ENCODE results near the gene CLIP2. TPM values are rescaled to one million over a fixed set of nuclear protein-coding genes. Genes with fewer than 3 reads are reported as not detected.
"Not testable (repeated sequence)": the region's sequence is repeated elsewhere in the genome, so short reads cannot be mapped to it uniquely, and the experiment has no call there.

CLIP2 gene
- total RNA-seq, 2 experiments from 2014 or later, result 2.4 to 2.7 TPM

GRCh38 chr7:74306004-74306729 is 17.0 kb downstream of the CLIP2 start:
- intact Hi-C loops (cut with micrococcal nuclease), result no loop called here
- CTCF ChIA-PET, result interaction anchor here (1.3 kb wide), 1 partner anchor 94 kb away, joined by 5 read pairs; no protein-coding TSS in a partner anchor

DNA sequence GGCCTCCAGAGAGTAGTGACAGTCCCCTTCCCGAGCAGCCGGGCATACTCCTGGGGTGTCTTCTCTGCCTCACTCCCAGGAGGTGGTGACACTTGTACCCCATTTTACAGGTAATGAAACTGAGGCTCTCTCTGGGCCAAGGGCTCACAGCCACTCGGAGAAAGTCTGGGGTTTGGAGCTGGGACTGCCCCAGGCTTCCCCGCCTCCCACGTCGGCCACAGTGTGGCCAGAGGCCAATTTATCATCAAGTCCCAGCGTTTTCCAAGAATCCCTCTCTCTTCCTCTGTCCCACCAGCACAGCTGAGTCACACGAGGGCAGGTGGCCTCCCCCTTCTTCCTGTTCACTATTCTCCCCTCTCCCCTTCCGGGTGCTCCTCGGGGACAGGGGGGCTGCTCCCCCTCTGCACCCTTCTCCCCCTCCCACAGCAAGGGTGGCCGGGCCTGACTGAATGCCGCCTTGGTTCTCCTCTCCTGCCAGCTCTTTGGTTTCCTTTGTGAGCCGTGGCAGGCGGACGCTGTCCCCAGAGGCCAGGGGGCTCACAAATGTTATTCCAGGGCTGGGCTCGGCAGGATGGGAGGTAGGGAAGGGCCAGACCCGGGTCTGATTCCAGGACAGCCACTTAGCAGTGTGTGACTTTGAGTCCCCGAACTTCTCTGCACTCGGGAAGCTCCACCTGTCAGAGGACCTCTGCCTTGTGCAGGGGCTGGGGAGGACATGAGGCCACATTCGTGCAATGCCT is 17.7 kb downstream of the CLIP2 start:
- POLR2A ChIA-PET, result no interaction called here
- peak; percentile 37 for DNase-seq
- Mint-ChIP-seq H3K27me3 (peaks cover 15% of the 10 kb centered on the region), H3K4me3 (no peak overlapping the region), H3K9me3 (peaks cover 4% of the 10 kb centered on the region), H3K4me1 (ENCODE audit: low read depth) (peaks cover 16% of the 10 kb centered on the region), H3K36me3 (peaks cover 2% of the 10 kb centered on the region), H3K27ac (no peak overlapping the region)
- CTCF ChIA-PET, result interaction anchor here (0.9 to 1.3 kb wide), 2 partner anchors 94 to 100 kb away, joined by 3 to 5 read pairs; no protein-coding TSS in a partner anchor
- intact Hi-C loops (cut with micrococcal nuclease), result no loop called here

More at GRCh38 chr7:74306004-74306729, 17.0 kb downstream of the CLIP2 start:
- peaks cover 1% of the 10 kb centered on the region for H3K36me3 Mint-ChIP-seq
- no peak for DNase-seq
- no peak overlapping the region for H3K27ac Mint-ChIP-seq
- H3K4me1 Mint-ChIP-seq (ENCODE audit: low read depth), result peaks cover 12% of the 10 kb centered on the region
- H3K9me3 Mint-ChIP-seq, result peaks cover 1% of the 10 kb centered on the region
- peaks cover 15% of the 10 kb centered on the region for H3K27me3 Mint-ChIP-seq
- POLR2A ChIA-PET, result no interaction called here
- H3K4me3 Mint-ChIP-seq, result no peak overlapping the region

- ChIA-PET CTCF (interaction anchor here (0.9 to 1.3 kb wide), 2 partner anchors 93 to 101 kb away, joined by 3 to 5 read pairs; no protein-coding TSS in a partner anchor), POLR2A (no interaction called here)
- Mint-ChIP-seq H3K27me3 (peaks cover 15% of the 10 kb centered on the region), H3K4me3 (no peak overlapping the region), H3K4me1 (ENCODE audit: low read depth) (peaks cover 16% of the 10 kb centered on the region), H3K9me3 (peaks cover 4% of the 10 kb centered on the region), H3K27ac (no peak overlapping the region), H3K36me3 (peaks cover 2% of the 10 kb centered on the region)
- intact Hi-C loops (cut with micrococcal nuclease), result no loop called here
- DNase-seq, result no peak
These were observed 18.7 kb downstream of the CLIP2 start for GRCh38 chr7:74307738-74308505.

DNA sequence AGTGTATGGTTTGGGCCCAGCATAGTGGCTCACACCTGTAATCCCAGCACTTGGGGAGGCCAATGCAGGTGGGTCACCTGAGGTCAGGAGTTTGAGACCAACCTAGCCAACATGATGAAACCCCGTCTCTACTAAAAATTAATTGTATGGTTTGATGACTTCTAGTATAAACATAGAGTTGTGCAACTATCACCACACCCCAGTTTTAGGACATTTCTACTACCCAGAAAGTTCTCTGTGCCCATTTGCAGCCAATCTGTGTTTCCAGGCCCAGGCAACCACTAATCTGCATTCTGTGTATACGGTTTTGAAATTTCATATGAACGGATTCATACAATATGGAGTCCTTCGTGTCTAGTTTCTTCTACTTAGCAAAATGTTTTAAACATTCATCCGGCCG is 20.0 kb downstream of the CLIP2 start:
- peaks cover 15% of the 10 kb centered on the region for H3K27me3 Mint-ChIP-seq
- no peak overlapping the region for H3K4me3 Mint-ChIP-seq
- H3K9me3 Mint-ChIP-seq, result peaks cover 4% of the 10 kb centered on the region
- ChIA-PET CTCF (no interaction called here), POLR2A (no interaction called here)
- H3K27ac Mint-ChIP-seq, result no peak overlapping the region
- H3K4me1 Mint-ChIP-seq (ENCODE audit: low read depth), result peaks cover 16% of the 10 kb centered on the region
- peaks cover 2% of the 10 kb centered on the region for H3K36me3 Mint-ChIP-seq
- intact Hi-C loops (cut with micrococcal nuclease), result no loop called here
- DNase-seq, result no peak

GRCh38 chr7:74311305-74311744 is 22.1 kb downstream of the CLIP2 start:
- Mint-ChIP-seq H3K9me3 (peaks cover 4% of the 10 kb centered on the region), H3K4me1 (ENCODE audit: low read depth) (peaks cover 15% of the 10 kb centered on the region), H3K27ac (no peak overlapping the region), H3K36me3 (peaks cover 2% of the 10 kb centered on the region), H3K4me3 (no peak overlapping the region), H3K27me3 (peaks cover 12% of the 10 kb centered on the region)
- intact Hi-C loops (cut with micrococcal nuclease), result no loop called here
- DNase-seq, result no peak
- CTCF ChIA-PET, result no interaction called here
- POLR2A ChIA-PET, result no interaction called here

GRCh38 chr7:74312418-74313028 is 23.3 kb downstream of the CLIP2 start:
- no peak overlapping the region for H3K4me3 Mint-ChIP-seq
- peak; percentile 45 for DNase-seq
- peaks cover 5% of the 10 kb centered on the region for H3K4me1 Mint-ChIP-seq (ENCODE audit: low read depth)
- ChIA-PET CTCF (interaction anchor here (0.7 to 0.9 kb wide), 2 partner anchors 106 to 233 kb away, joined by 3 to 5 read pairs; no protein-coding TSS in a partner anchor), POLR2A (no interaction called here)
- peaks cover 4% of the 10 kb centered on the region for H3K9me3 Mint-ChIP-seq
- peaks cover 5% of the 10 kb centered on the region for H3K27me3 Mint-ChIP-seq
- intact Hi-C loops (cut with micrococcal nuclease), result no loop called here
- H3K36me3 Mint-ChIP-seq, result peaks cover 2% of the 10 kb centered on the region
- no peak overlapping the region for H3K27ac Mint-ChIP-seq

DNA sequence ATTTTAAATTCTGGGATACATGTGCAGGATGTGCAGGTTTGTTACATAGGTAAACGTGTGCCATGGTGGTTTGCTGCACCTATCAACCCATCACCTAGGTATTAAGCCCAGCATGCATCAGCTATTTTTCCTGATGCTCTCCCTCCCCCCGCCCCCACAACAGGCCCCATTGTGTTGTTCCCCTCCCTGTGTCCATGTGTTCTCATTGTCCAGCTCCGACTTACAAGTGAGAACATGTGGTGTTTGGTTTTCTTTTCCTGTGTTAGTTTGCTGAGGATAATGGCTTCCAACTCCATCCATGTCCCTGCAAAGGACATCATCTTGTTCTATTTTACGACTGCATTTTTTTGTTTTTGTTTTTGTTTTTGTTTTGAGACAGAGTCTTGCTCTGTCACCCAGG is 26.7 kb downstream of the CLIP2 start:
- DNase-seq; H3K4me3 Mint-ChIP-seq; H3K9me3 Mint-ChIP-seq; intact Hi-C loops (cut with micrococcal nuclease); H3K36me3 Mint-ChIP-seq; POLR2A ChIA-PET; H3K27me3 Mint-ChIP-seq; H3K27ac Mint-ChIP-seq: not testable (repeated sequence)
- CTCF ChIA-PET, result interaction anchor here (2.8 kb wide), 1 partner anchor 85 kb away, joined by 7 read pairs; no protein-coding TSS in a partner anchor
- peaks cover 11% of the 10 kb centered on the region for H3K4me1 Mint-ChIP-seq (ENCODE audit: low read depth)

- ChIA-PET POLR2A (no interaction called here), CTCF (interaction anchor here (2.8 kb wide), 1 partner anchor 83 kb away, joined by 7 read pairs; no protein-coding TSS in a partner anchor)
- no peaks in the 10 kb centered on the region for H3K27me3 Mint-ChIP-seq
- H3K9me3 Mint-ChIP-seq, result no peaks in the 10 kb centered on the region
- no peak overlapping the region for H3K27ac Mint-ChIP-seq
- intact Hi-C loops (cut with micrococcal nuclease), result no loop called here
- no peak for DNase-seq
- no peaks in the 10 kb centered on the region for H3K36me3 Mint-ChIP-seq
- peaks cover 5% of the 10 kb centered on the region for H3K4me1 Mint-ChIP-seq (ENCODE audit: low read depth)
- no peak overlapping the region for H3K4me3 Mint-ChIP-seq
These were observed 28.1 kb downstream of the CLIP2 start for GRCh38 chr7:74317146-74317782.

DNA sequence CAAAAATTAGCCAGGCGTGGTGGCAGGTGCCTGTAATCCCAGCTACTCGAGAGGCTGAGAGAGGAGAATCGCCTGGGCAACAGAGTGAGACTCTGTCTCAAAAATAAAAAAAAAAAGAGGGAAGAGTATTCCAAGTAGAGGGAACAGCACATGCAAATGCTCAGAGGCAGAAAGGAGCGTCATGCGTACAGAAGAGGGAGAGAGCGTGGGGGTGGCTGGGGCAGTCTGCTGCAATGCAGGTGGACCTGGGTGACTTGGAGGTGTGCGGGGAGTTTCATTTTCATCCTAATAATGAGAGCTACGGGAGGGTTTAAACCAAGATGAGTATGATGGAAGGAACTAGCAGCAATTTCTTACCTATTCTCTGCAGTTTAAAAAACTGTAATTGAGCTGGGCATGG is 28.8 kb downstream of the CLIP2 start:
- intact Hi-C loops (cut with micrococcal nuclease), result no loop called here
- Mint-ChIP-seq H3K27me3 (no peaks in the 10 kb centered on the region), H3K4me3 (no peak overlapping the region), H3K4me1 (ENCODE audit: low read depth) (peaks cover 5% of the 10 kb centered on the region), H3K9me3 (no peaks in the 10 kb centered on the region), H3K36me3 (no peaks in the 10 kb centered on the region), H3K27ac (no peak overlapping the region)
- ChIA-PET CTCF (no interaction called here), POLR2A (no interaction called here)
- DNase-seq, result no peak

DNA sequence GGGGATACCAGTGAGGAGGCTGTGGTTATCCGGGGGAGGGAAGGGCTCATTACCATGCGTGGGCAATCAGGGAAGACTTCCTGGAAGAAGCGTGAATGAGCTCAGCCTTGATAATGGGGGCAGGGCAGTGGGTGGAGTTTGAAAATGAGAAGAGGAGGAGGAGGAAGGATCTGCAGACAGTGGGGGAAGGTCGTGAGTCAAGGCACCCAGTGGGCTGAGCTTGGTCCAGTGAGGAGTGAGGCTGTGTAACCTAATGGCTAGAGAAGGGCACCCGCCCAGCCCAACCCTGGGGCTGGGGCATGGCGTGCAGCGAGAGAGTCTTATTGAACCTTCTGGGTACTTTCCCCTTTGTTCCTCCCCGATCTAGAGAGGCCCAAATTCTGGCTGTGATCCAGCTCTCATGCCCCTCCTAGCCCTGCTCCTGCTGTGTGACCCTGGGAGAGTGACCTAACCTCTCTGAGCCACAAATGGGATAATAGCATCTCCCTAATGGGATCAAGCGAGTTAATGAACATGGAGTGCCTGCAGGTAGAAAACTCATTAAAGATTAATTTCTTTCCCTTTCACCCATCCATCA is 31.5 kb downstream of the CLIP2 start:
- Mint-ChIP-seq H3K27ac (no peak overlapping the region), H3K9me3 (no peaks in the 10 kb centered on the region), H3K4me1 (ENCODE audit: low read depth) (peaks cover 5% of the 10 kb centered on the region), H3K4me3 (no peak overlapping the region), H3K27me3 (no peaks in the 10 kb centered on the region), H3K36me3 (no peaks in the 10 kb centered on the region)
- ChIA-PET CTCF (no interaction called here), POLR2A (no interaction called here)
- intact Hi-C loops (cut with micrococcal nuclease), result no loop called here
- DNase-seq, result peak; percentile 15

GRCh38 chr7:74322892-74323291 is 33.7 kb downstream of the CLIP2 start:
- H3K4me1 Mint-ChIP-seq (ENCODE audit: low read depth); H3K27me3 Mint-ChIP-seq; POLR2A ChIA-PET; H3K36me3 Mint-ChIP-seq; CTCF ChIA-PET; H3K27ac Mint-ChIP-seq; H3K9me3 Mint-ChIP-seq; DNase-seq; H3K4me3 Mint-ChIP-seq; intact Hi-C loops (cut with micrococcal nuclease): not testable (repeated sequence)

Measured in activated CD4-positive, alpha-beta memory T cell treated with anti-CD3 and anti-CD28 coated beads for 36 hours (primary cell).